K562 (cell line): ENCODE results near the gene SLC22A23. TPM values are rescaled to one million over a fixed set of nuclear protein-coding genes. Genes with fewer than 3 reads are reported as not detected.
A peak's percentile ranks its signal among the peaks of the same experiment; 100 is the strongest.

Source experiments
- ATAC-seq: fragments of 200-7000 bp; cut with Tn5 transposase; 3 replicates; pipeline ENCODE4 v1.9.1; 2020; ENCODE audit warnings: moderate library complexity
- BruUV-seq: library from RNA; stranded (reverse); fragments of 400-500 nt; replicated peaks from 2 replicates; lab custom pipeline; 2021; lab: Mats Ljungman, UMichigan
- CTCF ChIA-PET: fragments of 300-600 bp; formaldehyde crosslinking; extraction: SDS; loops from one replicate; lab custom pipeline; 2021; ENCODE audit warnings: low intra/inter-chr PET ratio; lab: Yijun Ruan, JAX
- POLR2A ChIA-PET: fragments of 300-600, 350-650 bp; sonication (Branson Sonifier 250); formaldehyde crosslinking; extraction: SDS; loops from one replicate; lab custom pipeline; 2021; ENCODE audit warnings: antibody characterized with exemption, inconsistent platforms; lab: Yijun Ruan, JAX
- DNase-seq, 4 experiments: peaks; one replicate each; pipeline versions ENCODE4 v3.0.0 to v3.0.0-alpha.2; 2011 to 2018; ENCODE audit warnings: low spot score in 3 of 4, mixed read lengths in 3 of 4; ENCODE audit errors: extremely low read depth in 1 of 4
- FAIRE-seq: peaks from 2 replicates; lab custom pipeline; 2011; peaks lifted over from hg19 to GRCh38; lab: Jason Lieb, UNC
- H2AFZ ChIP-seq: 2 replicates; pipeline ENCODE4 v1.6.0; 2011; ENCODE audit warnings: low read depth, low read length, control low read depth, inconsistent platforms
- H3K27ac ChIP-seq: fragments of 200-600 bp; 3 replicates; pipeline ENCODE4 v1.8.0; 2011; ENCODE audit warnings: low read depth, mild to moderate bottlenecking, control low read depth, inconsistent platforms, low read length, moderate library complexity, mixed read lengths; ENCODE audit errors: extremely low read depth
- H3K27me3 ChIP-seq, 2 experiments: fragments of 300-600 bp in 1 of 2; 2 replicates in 1 of 2; 3 replicates in 1 of 2; pipeline versions ENCODE4 v1.6.0 to v1.8.0; 2011; ENCODE audit warnings: inconsistent platforms in 2 of 2, low read length in 2 of 2, mild to moderate bottlenecking in 1 of 2, mixed read lengths in 1 of 2, moderate library complexity in 1 of 2; ENCODE audit not compliant: control insufficient read depth in 2 of 2, insufficient read depth in 2 of 2
- H3K36me3 ChIP-seq: fragments of 300-600 bp; 3 replicates; pipeline ENCODE4 v1.8.0; 2011; ENCODE audit warnings: mild to moderate bottlenecking, low read length, inconsistent platforms; ENCODE audit not compliant: control insufficient read depth, insufficient read depth
- H3K4me1 ChIP-seq, 2 experiments: fragments of 200-600 bp in 1 of 2; replicated peaks in 1 of 2; 2 replicates in 1 of 2; 3 replicates in 1 of 2; pipeline versions ENCODE4 v1.5.1 to v1.8.0; 2011; ENCODE audit warnings: inconsistent platforms in 2 of 2, low read length in 2 of 2, mild to moderate bottlenecking in 1 of 2, mixed read lengths in 1 of 2, moderate library complexity in 1 of 2; ENCODE audit not compliant: control insufficient read depth in 2 of 2, insufficient read depth in 2 of 2
- H3K4me2 ChIP-seq: 2 replicates; pipeline ENCODE4 v1.6.1; 2011; ENCODE audit warnings: low read length, control low read depth, inconsistent platforms, mixed read lengths; ENCODE audit not compliant: insufficient read depth
- H3K4me3 ChIP-seq: fragments of 200-600 bp; sonication (generic), shearing (Covaris generic); 2 replicates; pipeline ENCODE4 v1.5.1; 2016; ENCODE audit warnings: control low read depth, inconsistent platforms
- H3K79me2 ChIP-seq: fragments of 200-600 bp; 3 replicates; pipeline ENCODE4 v1.8.0; 2011; ENCODE audit warnings: low read length, inconsistent platforms; ENCODE audit not compliant: control insufficient read depth, insufficient read depth
- H3K9ac ChIP-seq, 2 experiments: 2 replicates each; pipeline versions ENCODE4 v1.6.0 to v1.6.1; 2011; ENCODE audit warnings: low read depth in 2 of 2, low read length in 2 of 2, control low read depth in 1 of 2, inconsistent platforms in 1 of 2, mild to moderate bottlenecking in 1 of 2, mixed read lengths in 1 of 2; ENCODE audit not compliant: insufficient read depth in 1 of 2
- H3K9me1 ChIP-seq: one replicate; pipeline ENCODE4 v1.6.0; 2011; ENCODE audit warnings: inconsistent platforms, mild to moderate bottlenecking, low read length, moderate library complexity; ENCODE audit not compliant: control insufficient read depth, insufficient read depth
- H3K9me3 ChIP-seq: replicated peaks from 2 replicates; pipeline ENCODE4 v1.5.1; 2011; ENCODE audit warnings: low read depth, low read length, inconsistent platforms; ENCODE audit not compliant: control insufficient read depth, insufficient read depth
- H4K20me1 ChIP-seq: replicated peaks from 2 replicates; pipeline ENCODE4 v1.6.1; 2011; ENCODE audit warnings: low read length, inconsistent platforms, mixed read lengths; ENCODE audit not compliant: control insufficient read depth, insufficient read depth
- ADNP ChIP-seq: fragments of 200-800 bp; sonication (Bioruptor generic); IDR thresholded peaks from 2 replicates; pipeline ENCODE4 v1.6.1; 2016; ENCODE audit warnings: missing genetic modification characterization, missing compliant biosample characterization
- BRD9 ChIP-seq: fragments of 450-650 bp; IDR thresholded peaks from 2 replicates; pipeline ENCODE4 v1.6.1; 2018; ENCODE audit warnings: low read depth; ENCODE audit not compliant: partially characterized antibody
- HNRNPK ChIP-seq: fragments of 200-400 bp; formaldehyde crosslinking; IDR thresholded peaks from one replicate; pipeline ENCODE4 v1.6.1; 2018; ENCODE audit warnings: mild to moderate bottlenecking, low read depth, low read length; ENCODE audit not compliant: poor library complexity, severe bottlenecking
- NFRKB ChIP-seq: fragments of 450-650 bp; IDR thresholded peaks from 2 replicates; pipeline ENCODE4 v1.6.1; 2016; ENCODE audit warnings: low read depth
- SIN3A ChIP-seq, 2 experiments: fragments of 150-350 bp in 1 of 2; IDR thresholded peaks; 2 replicates each; pipeline ENCODE4 v1.6.1; 2011 to 2016; ENCODE audit warnings: borderline replicate concordance in 2 of 2, low read depth in 2 of 2, low read length in 2 of 2, mild to moderate bottlenecking in 2 of 2, moderate library complexity in 2 of 2; ENCODE audit not compliant: control insufficient read depth in 1 of 2
- SNRNP70 ChIP-seq: fragments of 200-400 bp; formaldehyde crosslinking; optimal IDR thresholded peaks from 2 replicates; pipeline ENCODE3; 2017; ENCODE audit warnings: low read depth, low read length
- ZKSCAN8 ChIP-seq: fragments of 200-800 bp; sonication (Bioruptor generic); IDR thresholded peaks from 2 replicates; pipeline ENCODE4 v1.6.1; 2016; ENCODE audit warnings: missing genetic modification characterization, missing compliant biosample characterization
- ZNF184 ChIP-seq: sonication (generic); formaldehyde crosslinking; IDR thresholded peaks from 2 replicates; pipeline ENCODE4 v1.5.0; 2020; ENCODE audit warnings: missing genetic modification reagents
- WGBS: fragments of 100-300 bp; shearing (Covaris generic); methylation state at CpG from one replicate; pipeline ENCODE4 v1.1.6; 2016; ENCODE audit warnings: low coverage, mixed read lengths; ENCODE audit not compliant: insufficient coverage; ENCODE audit errors: missing lambda C conversion rate; 5-methylcytosine and 5-hydroxymethylcytosine counted together
- in situ Hi-C: fragments of 300-500 bp; cut with MboI; formaldehyde crosslinking; loops from 4 replicates; pipeline ENCODE4 v1.15.0; 2018; ENCODE audit warnings: inconsistent platforms, mixed read lengths
- intact Hi-C: fragments of 100-400 bp; cut with micrococcal nuclease; formaldehyde crosslinking; loops from 2 replicates; pipeline ENCODE4 v1.14.2; 2022
- polyA plus RNA-seq, 8 experiments: library from polyadenylated mRNA; depleted of rRNA in 4 of 8; stranded (reverse) in 5 of 8; unstranded in 3 of 8; fragments of >200 nt; fragmentation: Nextera tagmentation in 2 of 8; fragmentation: Illumina TruSeq in 1 of 8; extraction: Ambion mirVana in 2 of 8; extraction: Trizol in 1 of 8; gene quantifications; 2 replicates each; pipeline versions ENCODE4 v1.2.1 to v1.2.3, GENCODE V29; 2011 to 2014; ENCODE audit warnings: inconsistent platforms in 1 of 8, missing spikeins in 1 of 8
- total RNA-seq, 7 experiments: library from RNA; depleted of rRNA in 6 of 7; stranded (reverse); fragments of >200 nt in 6 of 7; fragmentation: Illumina TruSeq in 2 of 7; extraction: Trizol in 2 of 7; gene quantifications; 2 replicates each; pipeline versions ENCODE4 v1.2.1 to v1.2.3, GENCODE V29; 2011 to 2021; ENCODE audit warnings: low replicate concordance in 1 of 7
- TF ChIP-seq, protein P1 (sequence below): sonication (generic); formaldehyde crosslinking; IDR thresholded peaks from 2 replicates; pipeline ENCODE4 v1.8.1; 2023; ENCODE audit warnings: mild to moderate bottlenecking, missing genetic modification reagents
- TF ChIP-seq, protein P2 (sequence below): fragments of 450-650 bp; formaldehyde crosslinking; IDR thresholded peaks from 2 replicates; pipeline ENCODE4 v1.4.0; 2022; ENCODE audit warnings: missing genetic modification characterization
- TF ChIP-seq, protein P3 (sequence below): fragments of 250-450 bp; sonication (Bioruptor Pico); IDR thresholded peaks from 2 replicates; pipeline ENCODE4 v1.5.0; 2020; ENCODE audit warnings: mild to moderate bottlenecking
- TF ChIP-seq, protein P4 (sequence below): fragments of 200-800 bp; sonication (Bioruptor generic); IDR thresholded peaks from 2 replicates; pipeline ENCODE4 v1.6.1; 2016; ENCODE audit warnings: missing genetic modification characterization, missing compliant biosample characterization

Gene SLC22A23
- total and polyA plus RNA-seq, 9 of the 15 experiments (the other 6 are each of a cell fraction or from before 2014, with no cell fraction given) = 0.30 to 8.7 (median 2.5) TPM

DNA sequence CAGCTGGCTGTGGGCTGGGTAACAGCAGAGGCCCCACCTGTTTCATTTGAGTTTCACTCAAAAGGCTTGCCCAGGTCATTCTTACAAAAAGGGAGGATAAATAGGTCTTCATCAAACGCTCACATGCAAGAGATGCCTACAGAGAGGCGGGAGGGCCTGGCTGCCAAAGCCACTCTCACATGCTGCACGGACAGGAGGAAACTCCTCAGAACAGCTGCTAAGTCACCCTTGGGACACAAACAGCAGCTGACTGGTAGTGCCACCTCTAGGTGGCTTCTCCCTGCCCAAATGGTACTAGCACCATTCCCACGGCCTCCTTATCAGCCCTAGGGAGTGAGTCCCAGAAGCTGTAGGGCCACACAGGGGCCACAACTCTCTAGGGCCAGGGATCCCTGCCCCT is 23.8 kb downstream of the SLC22A23 start:
- Histone ChIP-seq H4K20me1 (peaks cover 10% of the 10 kb centered on the region; the same call in 1 of the 2 replicates), H3K27ac (no peak overlapping the region), H3K9me1 (peaks cover 4% of the 10 kb centered on the region), H3K79me2 (no peaks in the 10 kb centered on the region), H2AFZ (no peak overlapping the region), H3K4me3 (no peak overlapping the region), H3K4me2 (no peak overlapping the region), H3K36me3 (no peaks in the 10 kb centered on the region)
- ATAC-seq (no peak), DNase-seq (no peak)
- 46% methylated on average over 4 of the region's 4 CpGs for WGBS
- in situ Hi-C loops = no loop called here
- intact Hi-C loops = no loop called here
- BruUV-seq = no TSS peak
- TF ChIP-seq ADNP (tag) (no peak), ZNF184 (no peak), NFRKB (no peak), SIN3A (IDR thresholded peaks at IDR 0.05; ENCODE audit: borderline replicate concordance in 2 of 2, control insufficient read depth in 1 of 2, low read depth in 2 of 2, low read length in 2 of 2) (no peak), ZKSCAN8 (no peak), HNRNPK (no peak), BRD9 (no peak), SNRNP70 (no peak)
- TF ChIP-seq, protein P1, sequence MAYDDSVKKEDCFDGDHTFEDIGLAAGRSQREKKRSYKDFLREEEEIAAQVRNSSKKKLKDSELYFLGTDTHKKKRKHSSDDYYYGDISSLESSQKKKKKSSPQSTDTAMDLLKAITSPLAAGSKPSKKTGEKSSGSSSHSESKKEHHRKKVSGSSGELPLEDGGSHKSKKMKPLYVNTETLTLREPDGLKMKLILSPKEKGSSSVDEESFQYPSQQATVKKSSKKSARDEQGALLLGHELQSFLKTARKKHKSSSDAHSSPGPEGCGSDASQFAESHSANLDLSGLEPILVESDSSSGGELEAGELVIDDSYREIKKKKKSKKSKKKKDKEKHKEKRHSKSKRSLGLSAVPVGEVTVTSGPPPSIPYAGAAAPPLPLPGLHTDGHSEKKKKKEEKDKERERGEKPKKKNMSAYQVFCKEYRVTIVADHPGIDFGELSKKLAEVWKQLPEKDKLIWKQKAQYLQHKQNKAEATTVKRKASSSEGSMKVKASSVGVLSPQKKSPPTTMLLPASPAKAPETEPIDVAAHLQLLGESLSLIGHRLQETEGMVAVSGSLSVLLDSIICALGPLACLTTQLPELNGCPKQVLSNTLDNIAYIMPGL (CRISPR knock-in tag) = no peak
- TF ChIP-seq, protein P2, sequence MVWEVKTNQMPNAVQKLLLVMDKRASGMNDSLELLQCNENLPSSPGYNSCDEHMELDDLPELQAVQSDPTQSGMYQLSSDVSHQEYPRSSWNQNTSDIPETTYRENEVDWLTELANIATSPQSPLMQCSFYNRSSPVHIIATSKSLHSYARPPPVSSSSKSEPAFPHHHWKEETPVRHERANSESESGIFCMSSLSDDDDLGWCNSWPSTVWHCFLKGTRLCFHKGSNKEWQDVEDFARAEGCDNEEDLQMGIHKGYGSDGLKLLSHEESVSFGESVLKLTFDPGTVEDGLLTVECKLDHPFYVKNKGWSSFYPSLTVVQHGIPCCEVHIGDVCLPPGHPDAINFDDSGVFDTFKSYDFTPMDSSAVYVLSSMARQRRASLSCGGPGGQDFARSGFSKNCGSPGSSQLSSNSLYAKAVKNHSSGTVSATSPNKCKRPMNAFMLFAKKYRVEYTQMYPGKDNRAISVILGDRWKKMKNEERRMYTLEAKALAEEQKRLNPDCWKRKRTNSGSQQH (CRISPR knock-in tag) = no peak
- TF ChIP-seq, protein P3, sequence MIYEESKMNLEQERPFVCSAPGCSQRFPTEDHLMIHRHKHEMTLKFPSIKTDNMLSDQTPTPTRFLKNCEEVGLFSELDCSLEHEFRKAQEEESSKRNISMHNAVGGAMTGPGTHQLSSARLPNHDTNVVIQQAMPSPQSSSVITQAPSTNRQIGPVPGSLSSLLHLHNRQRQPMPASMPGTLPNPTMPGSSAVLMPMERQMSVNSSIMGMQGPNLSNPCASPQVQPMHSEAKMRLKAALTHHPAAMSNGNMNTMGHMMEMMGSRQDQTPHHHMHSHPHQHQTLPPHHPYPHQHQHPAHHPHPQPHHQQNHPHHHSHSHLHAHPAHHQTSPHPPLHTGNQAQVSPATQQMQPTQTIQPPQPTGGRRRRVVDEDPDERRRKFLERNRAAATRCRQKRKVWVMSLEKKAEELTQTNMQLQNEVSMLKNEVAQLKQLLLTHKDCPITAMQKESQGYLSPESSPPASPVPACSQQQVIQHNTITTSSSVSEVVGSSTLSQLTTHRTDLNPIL (CRISPR knock-in tag) = no peak
- TF ChIP-seq, protein P4, sequence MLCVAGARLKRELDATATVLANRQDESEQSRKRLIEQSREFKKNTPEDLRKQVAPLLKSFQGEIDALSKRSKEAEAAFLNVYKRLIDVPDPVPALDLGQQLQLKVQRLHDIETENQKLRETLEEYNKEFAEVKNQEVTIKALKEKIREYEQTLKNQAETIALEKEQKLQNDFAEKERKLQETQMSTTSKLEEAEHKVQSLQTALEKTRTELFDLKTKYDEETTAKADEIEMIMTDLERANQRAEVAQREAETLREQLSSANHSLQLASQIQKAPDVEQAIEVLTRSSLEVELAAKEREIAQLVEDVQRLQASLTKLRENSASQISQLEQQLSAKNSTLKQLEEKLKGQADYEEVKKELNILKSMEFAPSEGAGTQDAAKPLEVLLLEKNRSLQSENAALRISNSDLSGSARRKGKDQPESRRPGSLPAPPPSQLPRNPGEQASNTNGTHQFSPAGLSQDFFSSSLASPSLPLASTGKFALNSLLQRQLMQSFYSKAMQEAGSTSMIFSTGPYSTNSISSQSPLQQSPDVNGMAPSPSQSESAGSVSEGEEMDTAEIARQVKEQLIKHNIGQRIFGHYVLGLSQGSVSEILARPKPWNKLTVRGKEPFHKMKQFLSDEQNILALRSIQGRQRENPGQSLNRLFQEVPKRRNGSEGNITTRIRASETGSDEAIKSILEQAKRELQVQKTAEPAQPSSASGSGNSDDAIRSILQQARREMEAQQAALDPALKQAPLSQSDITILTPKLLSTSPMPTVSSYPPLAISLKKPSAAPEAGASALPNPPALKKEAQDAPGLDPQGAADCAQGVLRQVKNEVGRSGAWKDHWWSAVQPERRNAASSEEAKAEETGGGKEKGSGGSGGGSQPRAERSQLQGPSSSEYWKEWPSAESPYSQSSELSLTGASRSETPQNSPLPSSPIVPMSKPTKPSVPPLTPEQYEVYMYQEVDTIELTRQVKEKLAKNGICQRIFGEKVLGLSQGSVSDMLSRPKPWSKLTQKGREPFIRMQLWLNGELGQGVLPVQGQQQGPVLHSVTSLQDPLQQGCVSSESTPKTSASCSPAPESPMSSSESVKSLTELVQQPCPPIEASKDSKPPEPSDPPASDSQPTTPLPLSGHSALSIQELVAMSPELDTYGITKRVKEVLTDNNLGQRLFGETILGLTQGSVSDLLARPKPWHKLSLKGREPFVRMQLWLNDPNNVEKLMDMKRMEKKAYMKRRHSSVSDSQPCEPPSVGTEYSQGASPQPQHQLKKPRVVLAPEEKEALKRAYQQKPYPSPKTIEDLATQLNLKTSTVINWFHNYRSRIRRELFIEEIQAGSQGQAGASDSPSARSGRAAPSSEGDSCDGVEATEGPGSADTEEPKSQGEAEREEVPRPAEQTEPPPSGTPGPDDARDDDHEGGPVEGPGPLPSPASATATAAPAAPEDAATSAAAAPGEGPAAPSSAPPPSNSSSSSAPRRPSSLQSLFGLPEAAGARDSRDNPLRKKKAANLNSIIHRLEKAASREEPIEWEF (CRISPR knock-in tag) = no peak
- TF ChIP-seq, all 486 proteins: peak for 0
- Histone ChIP-seq H3K9ac (0 out of 4 replicates have a peak overlapping the region, but pooled peaks of 1 of the 2 experiments have one; percentile 50), H3K9me3 (no peaks in the 10 kb centered on the region), H3K27me3 (no peaks in the 10 kb centered on the region), H3K4me1 (peaks cover 0 to under 1% of the 10 kb centered on the region in 2 experiments; a peak in 1 of 5 replicates)
- ChIA-PET POLR2A (interaction anchor here (0.9 to 2.8 kb wide), 2 partner anchors 10 to 18 kb away, joined by 3 to 18 read pairs; no protein-coding TSS in a partner anchor), CTCF (no interaction called here)
- FAIRE-seq = no peak
